Gastroesophageal sphincter (tissue), 4 donors: ENCODE results near the gene FTCD. TPM values are rescaled to one million over a fixed set of nuclear protein-coding genes. Genes with fewer than 3 reads are reported as not detected.
"Not testable (repeated sequence)": the region's sequence is repeated elsewhere in the genome, so short reads cannot be mapped to it uniquely, and the experiment has no call there.

ENCODE experiments used
- ATAC-seq: fragments of 150-250 bp; one replicate; pipeline ENCODE4 v1.9.1; 2016; ENCODE audit warnings: mild to moderate bottlenecking, moderate library complexity
- H3K27ac ChIP-seq, 4 donors: fragments of 200-600 bp; sonication (generic) in 3 of 4; 1 replicate in 3 of 4; 2 replicates in 1 of 4; pipeline ENCODE4 v1.5.1; 2016 to 2019
- H3K27me3 ChIP-seq: fragments of 200-600 bp; sonication (generic); one replicate; pipeline ENCODE4 v1.5.1; 2019
- H3K36me3 ChIP-seq, 2 donors: fragments of 200-600 bp; sonication (generic); one replicate each; pipeline ENCODE4 v1.5.1; 2019; ENCODE audit warnings: control low read depth in 1 of 2
- H3K4me1 ChIP-seq, 3 donors: fragments of 200-600 bp; sonication (generic); 1 replicate in 2 of 3; 2 replicates in 1 of 3; pipeline ENCODE4 v1.5.1; 2016 to 2019; ENCODE audit warnings: control low read depth in 2 of 3
- H3K4me3 ChIP-seq, 2 donors: fragments of 200-600 bp; sonication (generic); one replicate each; pipeline ENCODE4 v1.5.1; 2019; ENCODE audit warnings: mild to moderate bottlenecking in 1 of 2, moderate library complexity in 1 of 2
- H3K9me3 ChIP-seq, 3 donors: fragments of 200-600 bp; sonication (generic); one replicate each; pipeline ENCODE4 v1.5.1; 2017 to 2019; ENCODE audit warnings: control low read depth in 2 of 3
- EP300 ChIP-seq: sonication (generic); formaldehyde crosslinking; IDR thresholded peaks from one replicate; pipeline ENCODE4 v1.6.1; 2017; ENCODE audit warnings: antibody characterized with exemption, mild to moderate bottlenecking
- POLR2A ChIP-seq, 2 donors: fragments of 450-650 bp; IDR thresholded peaks; one replicate each; pipeline ENCODE4 v1.6.1; 2017; ENCODE audit warnings: antibody characterized with exemption in 2 of 2, mild to moderate bottlenecking in 2 of 2, moderate library complexity in 1 of 2
- POLR2AphosphoS5 ChIP-seq: sonication (generic); formaldehyde crosslinking; IDR thresholded peaks from one replicate; pipeline ENCODE4 v1.6.1; 2017; ENCODE audit warnings: antibody characterized with exemption
- WGBS, 2 donors: methylation state at CpG; one replicate each; pipeline ENCODE4 v1.1.5; 2018; ENCODE audit warnings: low coverage in 1 of 2; 5-methylcytosine and 5-hydroxymethylcytosine counted together
- total RNA-seq, 4 donors: library from RNA; depleted of rRNA; stranded (reverse); fragments of >200 nt; gene quantifications; one replicate each; pipeline ENCODE4 v1.1.0, GENCODE V29; 2016
- TF ChIP-seq, protein P1 (sequence below), 4 experiments: fragments of 200-600 bp in 2 of 4; fragments of 450-650 bp in 2 of 4; sonication (generic) in 1 of 4; IDR thresholded peaks; one replicate each; pipeline ENCODE4 v1.5.1; 2017 to 2019; ENCODE audit warnings: antibody characterized with exemption in 4 of 4, mild to moderate bottlenecking in 2 of 4, moderate library complexity in 2 of 4

Gene FTCD
- total RNA-seq, 4 donors from 2014 or later = 0.31 to 1.5 TPM; not detected in 2

DNA sequence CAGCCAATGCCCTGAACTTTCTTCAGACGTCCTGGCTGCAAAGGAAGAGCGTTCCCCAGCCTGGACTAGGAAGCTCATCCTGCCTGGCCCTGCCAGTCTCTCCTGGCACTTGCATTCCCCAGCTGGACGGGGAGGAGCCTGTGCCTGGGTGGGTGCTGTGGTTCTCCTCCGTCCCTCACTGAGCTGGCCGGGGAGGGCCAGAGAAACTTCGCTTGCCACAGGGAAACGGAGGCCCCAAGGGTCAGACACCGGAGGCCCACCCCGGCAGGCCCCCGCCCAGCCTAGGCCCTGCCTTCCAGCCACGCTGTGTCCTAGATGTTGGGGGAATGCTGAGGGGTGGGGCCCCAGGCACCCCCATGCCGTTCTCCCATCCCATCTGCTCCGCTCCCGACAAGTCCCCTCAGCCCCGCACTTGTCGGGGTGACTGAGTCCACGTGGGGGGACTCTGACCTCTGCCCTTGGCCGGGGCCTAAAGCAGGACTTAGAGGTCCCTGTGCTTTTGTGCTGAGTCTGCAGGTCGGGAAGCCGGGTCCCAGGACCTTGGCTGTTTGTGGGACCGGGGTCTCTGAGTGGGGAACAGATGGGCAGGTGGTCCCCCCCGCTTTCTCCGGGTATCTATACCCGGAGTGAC lies 4.8 kb downstream of the FTCD start:
- peaks cover 7% of the 10 kb centered on the region for H3K27me3 ChIP-seq
- no peak for ATAC-seq

GRCh38 chr21:46150073-46150472 lies 5.3 kb downstream of the FTCD start:
- Histone ChIP-seq H3K9me3 (no peaks in the 10 kb centered on the region), H3K27ac (no peak overlapping the region), H3K4me1 (peaks cover 0 to 13% (median 8%) of the 10 kb centered on the region in 3 donors), H3K36me3 (no peaks in the 10 kb centered on the region), H3K27me3 (peaks cover 7% of the 10 kb centered on the region), H3K4me3 (no peak overlapping the region)
- no peak for ATAC-seq
- WGBS, 2 donors = 78 to 83% methylated on average over 5 to 6 of the region's 19 CpGs
- TF ChIP-seq, protein P1, sequence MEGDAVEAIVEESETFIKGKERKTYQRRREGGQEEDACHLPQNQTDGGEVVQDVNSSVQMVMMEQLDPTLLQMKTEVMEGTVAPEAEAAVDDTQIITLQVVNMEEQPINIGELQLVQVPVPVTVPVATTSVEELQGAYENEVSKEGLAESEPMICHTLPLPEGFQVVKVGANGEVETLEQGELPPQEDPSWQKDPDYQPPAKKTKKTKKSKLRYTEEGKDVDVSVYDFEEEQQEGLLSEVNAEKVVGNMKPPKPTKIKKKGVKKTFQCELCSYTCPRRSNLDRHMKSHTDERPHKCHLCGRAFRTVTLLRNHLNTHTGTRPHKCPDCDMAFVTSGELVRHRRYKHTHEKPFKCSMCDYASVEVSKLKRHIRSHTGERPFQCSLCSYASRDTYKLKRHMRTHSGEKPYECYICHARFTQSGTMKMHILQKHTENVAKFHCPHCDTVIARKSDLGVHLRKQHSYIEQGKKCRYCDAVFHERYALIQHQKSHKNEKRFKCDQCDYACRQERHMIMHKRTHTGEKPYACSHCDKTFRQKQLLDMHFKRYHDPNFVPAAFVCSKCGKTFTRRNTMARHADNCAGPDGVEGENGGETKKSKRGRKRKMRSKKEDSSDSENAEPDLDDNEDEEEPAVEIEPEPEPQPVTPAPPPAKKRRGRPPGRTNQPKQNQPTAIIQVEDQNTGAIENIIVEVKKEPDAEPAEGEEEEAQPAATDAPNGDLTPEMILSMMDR (IDR thresholded peaks at IDR 0.05) = no peak
- TF ChIP-seq POLR2AphosphoS5 (no peak), EP300 (no peak), POLR2A (IDR thresholded peaks at IDR 0.05) (no peak)

More for the DNA sequence above, 4.8 kb downstream of the FTCD start:
- no peaks in the 10 kb centered on the region for H3K36me3 ChIP-seq
- TF ChIP-seq EP300 (no peak), POLR2A (IDR thresholded peaks at IDR 0.05) (no peak), POLR2AphosphoS5 (no peak)
- TF ChIP-seq, protein P1 (IDR thresholded peaks at IDR 0.05) = no peak
- H3K4me3 ChIP-seq = no peak overlapping the region
- H3K27ac ChIP-seq = no peak overlapping the region
- H3K9me3 ChIP-seq = no peaks in the 10 kb centered on the region
- WGBS, 2 donors = 95 to 100% methylated on average over 3 to 4 of the region's 24 CpGs
- H3K4me1 ChIP-seq = peaks cover 0 to 13% (median 8%) of the 10 kb centered on the region in 3 donors

- H3K4me3 ChIP-seq = no peak overlapping the region
- peaks cover 0 to 13% (median 8%) of the 10 kb centered on the region in 3 donors for H3K4me1 ChIP-seq
- TF ChIP-seq, protein P1 (IDR thresholded peaks at IDR 0.05) = no peak
- TF ChIP-seq POLR2A (IDR thresholded peaks at IDR 0.05) (no peak), POLR2AphosphoS5 (no peak), EP300 (no peak)
- 73 to 85% methylated on average over 10 to 15 of the region's 22 CpGs for WGBS, 2 donors
- H3K27me3 ChIP-seq = peaks cover 7% of the 10 kb centered on the region
- H3K36me3 ChIP-seq = no peaks in the 10 kb centered on the region
- no peak overlapping the region for H3K27ac ChIP-seq
- ATAC-seq = no peak
- H3K9me3 ChIP-seq = no peaks in the 10 kb centered on the region
These were observed 6.0 kb downstream of the FTCD start for GRCh38 chr21:46149205-46149901.

DNA sequence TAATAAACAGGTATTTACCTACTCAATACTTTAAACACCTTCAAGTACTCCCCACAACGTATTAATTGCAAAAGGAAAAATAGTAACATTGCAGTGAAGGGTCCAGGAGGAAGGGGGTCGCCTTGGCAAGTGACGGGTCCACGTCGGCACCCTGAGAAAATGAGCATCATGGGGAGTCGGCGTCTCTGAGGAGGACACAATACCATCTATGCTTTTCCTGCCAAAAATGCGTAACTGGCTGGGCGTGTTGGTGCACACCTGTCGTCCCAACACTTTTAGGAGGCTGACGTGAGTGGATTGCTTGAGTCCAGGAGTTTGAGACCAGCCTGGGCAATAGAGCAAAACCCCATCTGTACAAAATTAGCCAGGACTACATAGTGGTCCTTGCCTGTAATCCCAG lies 7.3 kb downstream of the FTCD start:
- Histone ChIP-seq H3K4me3 (no peak overlapping the region), H3K4me1 (peaks cover 0 to 17% (median 6%) of the 10 kb centered on the region in 3 donors), H3K27ac (no peak overlapping the region), H3K36me3 (no peaks in the 10 kb centered on the region), H3K9me3 (no peaks in the 10 kb centered on the region), H3K27me3 (no peaks in the 10 kb centered on the region)
- no peak for ATAC-seq
- 86 to 95% methylated on average over 4 to 10 of the region's 11 CpGs for WGBS, 2 donors
- TF ChIP-seq POLR2A (IDR thresholded peaks at IDR 0.05) (no peak), EP300 (no peak), POLR2AphosphoS5 (no peak)

DNA sequence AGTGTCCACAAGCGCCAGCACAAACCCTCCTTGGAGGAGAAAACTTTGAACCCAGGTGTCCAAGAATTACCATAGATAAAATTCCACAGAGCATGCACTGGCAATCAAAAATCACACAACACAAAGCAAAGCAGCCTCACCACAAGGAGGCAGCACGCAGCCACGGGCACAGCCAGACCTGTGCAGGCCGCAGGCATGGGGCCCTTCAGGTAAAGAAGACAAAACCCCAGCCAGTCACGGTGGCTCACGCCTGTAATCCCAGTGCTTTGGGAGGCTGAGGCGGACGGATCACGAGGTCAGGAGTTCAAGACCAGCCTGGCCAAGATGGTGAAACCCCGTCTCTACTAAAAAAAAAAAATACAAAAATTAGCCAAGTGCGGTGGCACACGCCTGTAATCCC lies 8.0 kb downstream of the FTCD start:
- H3K27me3 ChIP-seq, H3K9me3 ChIP-seq, H3K4me3 ChIP-seq, H3K36me3 ChIP-seq, H3K27ac ChIP-seq, ATAC-seq: not testable (repeated sequence)
- WGBS, 2 donors = 73 to 97% methylated on average over 4 to 6 of the region's 12 CpGs
- peaks cover 0 to 17% (median 3%) of the 10 kb centered on the region in 3 donors for H3K4me1 ChIP-seq
- TF ChIP-seq, protein P1 (IDR thresholded peaks at IDR 0.05) = peak in 2 of 4 experiments; percentile 9 to 46
